ENCODE data around the gene LHFPL2. TPM values are rescaled to one million over a fixed set of nuclear protein-coding genes. Genes with fewer than 3 reads are reported as not detected.

LHFPL2 gene
- total and polyA plus RNA-seq, 3 experiments from 2014 or later = 0.20 to 1.2 (median 0.84) TPM

DNA sequence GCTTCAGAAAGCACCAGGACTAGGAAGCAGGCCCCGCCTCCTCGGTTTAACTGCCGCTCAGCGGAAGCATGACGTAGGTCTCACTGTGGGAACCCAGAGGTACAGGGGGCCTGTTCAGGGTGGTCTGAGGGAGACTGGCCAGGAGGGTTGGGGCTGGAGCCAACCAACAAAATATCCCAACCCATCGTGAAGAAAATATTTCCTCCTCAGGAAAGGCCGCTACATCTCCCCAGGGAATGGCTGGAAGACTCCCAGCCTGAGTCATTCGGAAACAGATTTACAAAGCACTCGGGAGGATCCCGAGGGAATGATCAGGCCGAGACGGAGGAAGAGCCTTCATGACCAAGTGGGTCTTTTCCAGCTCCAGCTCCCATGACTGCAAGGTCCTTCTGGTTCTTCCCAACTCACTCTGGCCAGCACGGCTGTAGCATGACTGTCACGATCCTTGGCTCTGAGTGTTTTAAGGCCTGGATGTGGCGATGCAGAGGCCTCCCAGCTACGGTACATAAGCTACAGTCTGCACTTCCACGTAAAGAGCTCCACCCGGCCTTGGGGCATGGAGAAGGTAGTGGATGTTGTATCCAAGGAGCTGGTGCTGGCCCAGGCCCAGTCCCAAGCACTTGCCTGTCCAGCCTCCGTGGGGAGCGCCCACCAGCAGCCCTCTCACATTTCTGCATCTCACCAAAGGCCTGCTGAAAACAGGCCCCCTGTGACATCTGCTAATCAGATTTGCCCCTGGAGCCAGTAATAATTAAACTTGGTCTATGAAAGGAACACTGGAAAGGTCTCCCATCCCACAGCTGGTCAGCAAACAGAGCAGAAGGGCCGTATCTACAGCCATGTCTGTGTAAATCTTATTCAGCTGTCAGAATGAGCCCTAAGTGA lies 100.6 kb downstream of the LHFPL2 start:
- no peaks in the 10 kb centered on the region for H3K9me3 ChIP-seq (ENCODE audit: low read length)
- ChIA-PET CTCF (no interaction called here), POLR2A (no interaction called here)
- H3K4me1 Mint-ChIP-seq = peaks cover under 1 to 6% (median 3%) of the 10 kb centered on the region in 3 donors
- H3K4me3 Mint-ChIP-seq = no peak overlapping the region
- peaks cover 6 to 15% of the 10 kb centered on the region in 2 donors for H3K27me3 Mint-ChIP-seq
- H3K4me1 ChIP-seq (ENCODE audit: insufficient read depth, low read length) = no peaks in the 10 kb centered on the region
- no peak overlapping the region for H3K27ac ChIP-seq (ENCODE audit: low read depth, low read length)
- H3K9me3 Mint-ChIP-seq = no peaks in the 10 kb centered on the region
- H3K4me3 ChIP-seq (ENCODE audit: low read length) = no peak overlapping the region
- H3K36me3 ChIP-seq (ENCODE audit: insufficient read depth, low read length) = no peaks in the 10 kb centered on the region
- DNase-seq = no peak
- H3K27me3 ChIP-seq (ENCODE audit: insufficient read depth, low read length, poor library complexity, severe bottlenecking) = no peaks in the 10 kb centered on the region
- no peak overlapping the region for H3K27ac Mint-ChIP-seq
- H3K36me3 Mint-ChIP-seq = no peaks in the 10 kb centered on the region

GRCh38 chr5:78547183-78547582 lies 101.4 kb downstream of the LHFPL2 start:
- no peaks in the 10 kb centered on the region for H3K4me1 ChIP-seq (ENCODE audit: insufficient read depth, low read length)
- POLR2A ChIA-PET = no interaction called here
- H3K27ac Mint-ChIP-seq = no peak overlapping the region
- H3K4me3 Mint-ChIP-seq = no peak overlapping the region
- CTCF ChIA-PET = no interaction called here
- H3K9me3 ChIP-seq (ENCODE audit: low read length) = no peaks in the 10 kb centered on the region
- H3K9me3 Mint-ChIP-seq = no peaks in the 10 kb centered on the region
- no peak for DNase-seq
- no peaks in the 10 kb centered on the region for H3K36me3 ChIP-seq (ENCODE audit: insufficient read depth, low read length)
- no peaks in the 10 kb centered on the region for H3K4me1 Mint-ChIP-seq
- no peaks in the 10 kb centered on the region for H3K27me3 ChIP-seq (ENCODE audit: insufficient read depth, low read length, poor library complexity, severe bottlenecking)
- H3K27ac ChIP-seq (ENCODE audit: low read depth, low read length) = no peak overlapping the region
- peaks cover 5 to 16% of the 10 kb centered on the region in 2 donors for H3K27me3 Mint-ChIP-seq
- H3K36me3 Mint-ChIP-seq = no peaks in the 10 kb centered on the region
- H3K4me3 ChIP-seq (ENCODE audit: low read length) = no peak overlapping the region

DNA sequence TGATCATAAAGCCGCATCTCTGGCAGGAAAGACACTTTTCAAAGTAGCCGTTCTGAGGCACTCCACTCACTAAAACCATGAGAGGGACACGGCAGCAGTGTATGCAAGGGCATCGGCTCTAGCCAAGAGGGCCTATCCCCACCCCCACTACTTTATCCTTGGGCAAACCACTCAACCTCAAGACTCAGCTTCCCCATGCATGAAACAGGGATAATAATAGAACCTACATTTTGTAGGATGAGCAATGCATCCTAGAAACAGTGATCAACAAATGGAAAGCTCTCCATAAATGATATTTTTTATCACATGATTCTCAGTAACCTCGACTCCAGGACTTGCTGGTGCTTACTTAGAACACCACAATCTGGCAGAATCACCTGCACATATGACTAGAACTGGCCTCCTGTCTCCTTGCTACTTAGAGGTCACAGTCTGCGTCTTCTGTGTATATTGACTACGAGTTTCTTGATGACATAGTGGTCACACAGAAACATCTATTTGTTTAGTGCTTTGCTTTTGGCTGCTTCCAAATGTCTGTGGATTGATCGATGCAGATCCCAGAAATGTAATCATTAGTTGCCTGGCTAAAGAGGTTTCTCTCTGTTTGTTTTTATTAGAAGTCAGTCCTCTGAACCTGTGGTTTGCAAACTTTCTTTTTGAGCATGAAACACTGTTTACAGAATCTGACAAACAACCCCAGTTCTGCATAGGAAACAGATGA lies 102.1 kb downstream of the LHFPL2 start:
- no peaks in the 10 kb centered on the region for H3K4me1 Mint-ChIP-seq
- Histone ChIP-seq H3K9me3 (ENCODE audit: low read length) (no peaks in the 10 kb centered on the region), H3K4me1 (ENCODE audit: insufficient read depth, low read length) (no peaks in the 10 kb centered on the region), H3K36me3 (ENCODE audit: insufficient read depth, low read length) (no peaks in the 10 kb centered on the region), H3K27ac (ENCODE audit: low read depth, low read length) (no peak overlapping the region), H3K4me3 (ENCODE audit: low read length) (no peak overlapping the region), H3K27me3 (ENCODE audit: insufficient read depth, low read length, poor library complexity, severe bottlenecking) (no peaks in the 10 kb centered on the region)
- no peaks in the 10 kb centered on the region for H3K9me3 Mint-ChIP-seq
- no peak overlapping the region for H3K4me3 Mint-ChIP-seq
- peaks cover 8 to 16% of the 10 kb centered on the region in 2 donors for H3K27me3 Mint-ChIP-seq
- H3K36me3 Mint-ChIP-seq = no peaks in the 10 kb centered on the region
- H3K27ac Mint-ChIP-seq = no peak overlapping the region
- ChIA-PET CTCF (no interaction called here), POLR2A (no interaction called here)
- no peak for DNase-seq

DNA sequence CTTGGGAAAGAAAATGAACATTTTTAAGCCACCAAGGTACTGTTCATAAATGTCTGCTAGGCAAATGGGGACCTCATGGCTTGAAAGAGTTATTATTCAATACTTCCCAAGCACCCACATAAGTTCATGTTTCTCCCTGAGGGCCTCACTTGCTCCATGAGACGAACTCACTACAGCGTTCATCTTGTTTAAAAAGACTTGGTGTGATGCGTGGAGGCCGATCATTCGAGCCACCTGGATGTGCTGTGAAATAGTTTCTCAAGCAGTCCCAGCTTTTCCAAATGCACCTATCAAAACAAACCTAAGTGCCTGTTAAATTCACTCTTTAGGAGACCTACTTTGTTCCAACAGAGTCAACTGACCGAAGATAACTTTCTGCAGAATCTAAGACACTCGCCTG lies 103.2 kb downstream of the LHFPL2 start:
- Mint-ChIP-seq H3K9me3 (no peaks in the 10 kb centered on the region), H3K27ac (no peak overlapping the region), H3K36me3 (no peaks in the 10 kb centered on the region), H3K27me3 (peaks cover 8 to 16% of the 10 kb centered on the region in 2 donors), H3K4me3 (no peak overlapping the region), H3K4me1 (no peaks in the 10 kb centered on the region)
- H3K4me3 ChIP-seq (ENCODE audit: low read length) = no peak overlapping the region
- H3K9me3 ChIP-seq (ENCODE audit: low read length) = no peaks in the 10 kb centered on the region
- DNase-seq = no peak
- no peak overlapping the region for H3K27ac ChIP-seq (ENCODE audit: low read depth, low read length)
- no peaks in the 10 kb centered on the region for H3K36me3 ChIP-seq (ENCODE audit: insufficient read depth, low read length)
- H3K27me3 ChIP-seq (ENCODE audit: insufficient read depth, low read length, poor library complexity, severe bottlenecking) = no peaks in the 10 kb centered on the region
- ChIA-PET POLR2A (no interaction called here), CTCF (no interaction called here)
- no peaks in the 10 kb centered on the region for H3K4me1 ChIP-seq (ENCODE audit: insufficient read depth, low read length)

DNA sequence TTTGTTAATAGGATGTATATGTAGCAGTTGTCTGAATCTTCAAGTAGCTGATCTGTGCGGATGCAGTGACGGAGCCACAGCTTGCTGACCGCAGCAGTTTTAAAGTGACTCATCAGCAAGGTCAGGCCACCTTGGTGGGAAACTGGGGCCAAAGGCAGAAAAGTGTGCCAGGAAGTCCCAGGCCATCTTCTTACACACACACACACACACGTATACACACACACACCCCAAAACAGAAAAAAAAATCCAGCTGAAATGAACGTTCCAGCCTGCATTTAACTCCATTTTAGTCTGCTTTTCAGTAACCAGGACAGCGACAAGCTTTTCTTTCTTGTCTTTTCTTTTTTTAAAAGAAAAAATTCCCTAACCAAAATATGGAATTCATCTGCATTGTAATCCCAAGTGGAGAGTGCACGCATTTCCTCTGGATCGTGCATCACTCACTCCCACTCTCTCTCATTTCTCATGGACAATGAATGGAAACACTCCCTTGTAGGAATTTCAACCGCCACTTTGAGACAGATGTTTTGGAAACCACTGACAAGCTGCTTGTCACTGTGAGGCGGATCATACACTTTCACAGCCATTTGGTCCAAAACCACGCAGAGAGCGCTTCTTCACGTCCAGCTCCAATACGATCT lies 103.9 kb downstream of the LHFPL2 start:
- Histone ChIP-seq H3K9me3 (ENCODE audit: low read length) (no peaks in the 10 kb centered on the region), H3K4me1 (ENCODE audit: insufficient read depth, low read length) (no peaks in the 10 kb centered on the region), H3K36me3 (ENCODE audit: insufficient read depth, low read length) (no peaks in the 10 kb centered on the region), H3K4me3 (ENCODE audit: low read length) (no peak overlapping the region), H3K27ac (ENCODE audit: low read depth, low read length) (no peak overlapping the region), H3K27me3 (ENCODE audit: insufficient read depth, low read length, poor library complexity, severe bottlenecking) (no peaks in the 10 kb centered on the region)
- ChIA-PET CTCF (no interaction called here), POLR2A (no interaction called here)
- H3K27ac Mint-ChIP-seq = no peak overlapping the region
- DNase-seq = no peak
- H3K27me3 Mint-ChIP-seq = peaks cover 8 to 16% of the 10 kb centered on the region in 2 donors
- H3K4me1 Mint-ChIP-seq = no peaks in the 10 kb centered on the region
- no peaks in the 10 kb centered on the region for H3K36me3 Mint-ChIP-seq
- no peaks in the 10 kb centered on the region for H3K9me3 Mint-ChIP-seq
- no peak overlapping the region for H3K4me3 Mint-ChIP-seq

- POLR2A ChIA-PET = no interaction called here
- Histone ChIP-seq H3K4me1 (ENCODE audit: insufficient read depth, low read length) (no peaks in the 10 kb centered on the region), H3K27ac (ENCODE audit: low read depth, low read length) (no peak overlapping the region), H3K9me3 (ENCODE audit: low read length) (no peaks in the 10 kb centered on the region), H3K4me3 (ENCODE audit: low read length) (no peak overlapping the region), H3K27me3 (ENCODE audit: insufficient read depth, low read length, poor library complexity, severe bottlenecking) (no peaks in the 10 kb centered on the region), H3K36me3 (ENCODE audit: insufficient read depth, low read length) (no peaks in the 10 kb centered on the region)
- Mint-ChIP-seq H3K36me3 (no peaks in the 10 kb centered on the region), H3K4me3 (no peak overlapping the region), H3K27me3 (peaks cover 8 to 16% of the 10 kb centered on the region in 2 donors), H3K9me3 (no peaks in the 10 kb centered on the region), H3K27ac (no peak overlapping the region), H3K4me1 (no peaks in the 10 kb centered on the region)
- DNase-seq = no peak
- CTCF ChIA-PET = no interaction called here
Measured at GRCh38 chr5:78543916-78544315, 104.7 kb downstream of the LHFPL2 start.

GRCh38 chr5:78543292-78543691 lies 105.3 kb downstream of the LHFPL2 start:
- no peak overlapping the region for H3K4me3 ChIP-seq (ENCODE audit: low read length)
- H3K36me3 Mint-ChIP-seq = no peaks in the 10 kb centered on the region
- no peak for DNase-seq
- H3K27ac ChIP-seq (ENCODE audit: low read depth, low read length) = no peak overlapping the region
- ChIA-PET POLR2A (no interaction called here), CTCF (no interaction called here)
- peaks cover 0 to 6% (median 0%) of the 10 kb centered on the region in 3 donors for H3K4me1 Mint-ChIP-seq
- H3K27me3 Mint-ChIP-seq = peaks cover 8 to 16% of the 10 kb centered on the region in 2 donors
- no peaks in the 10 kb centered on the region for H3K9me3 ChIP-seq (ENCODE audit: low read length)
- peak overlapping the region in 2 of 8 donors; percentile 21 to 81 for H3K27ac Mint-ChIP-seq
- H3K4me3 Mint-ChIP-seq = no peak overlapping the region
- H3K9me3 Mint-ChIP-seq = no peaks in the 10 kb centered on the region
- H3K36me3 ChIP-seq (ENCODE audit: insufficient read depth, low read length) = no peaks in the 10 kb centered on the region
- no peaks in the 10 kb centered on the region for H3K4me1 ChIP-seq (ENCODE audit: insufficient read depth, low read length)
- H3K27me3 ChIP-seq (ENCODE audit: insufficient read depth, low read length, poor library complexity, severe bottlenecking) = no peaks in the 10 kb centered on the region

GRCh38 chr5:78542321-78542840 lies 106.2 kb downstream of the LHFPL2 start:
- no peak for DNase-seq
- peaks cover 0 to 7% (median 0%) of the 10 kb centered on the region in 3 donors for H3K4me1 Mint-ChIP-seq

More at GRCh38 chr5:78542321-78542840, 106.2 kb downstream of the LHFPL2 start:
- H3K4me1 ChIP-seq (ENCODE audit: insufficient read depth, low read length) = no peaks in the 10 kb centered on the region
- H3K4me3 ChIP-seq (ENCODE audit: low read length) = no peak overlapping the region
- ChIA-PET CTCF (no interaction called here), POLR2A (no interaction called here)
- no peaks in the 10 kb centered on the region for H3K36me3 ChIP-seq (ENCODE audit: insufficient read depth, low read length)
- H3K4me3 Mint-ChIP-seq = no peak overlapping the region
- peaks cover 8 to 16% of the 10 kb centered on the region in 2 donors for H3K27me3 Mint-ChIP-seq
- no peaks in the 10 kb centered on the region for H3K36me3 Mint-ChIP-seq
- H3K9me3 Mint-ChIP-seq = no peaks in the 10 kb centered on the region
- no peaks in the 10 kb centered on the region for H3K9me3 ChIP-seq (ENCODE audit: low read length)
- H3K27ac ChIP-seq (ENCODE audit: low read depth, low read length) = no peak overlapping the region
- H3K27ac Mint-ChIP-seq = no peak overlapping the region
- no peaks in the 10 kb centered on the region for H3K27me3 ChIP-seq (ENCODE audit: insufficient read depth, low read length, poor library complexity, severe bottlenecking)
